ENCODE results near the gene MFAP3.
"Not testable (repeated sequence)": the region's sequence is repeated elsewhere in the genome, so short reads cannot be mapped to it uniquely, and the experiment has no call there.

MFAP3 gene

GRCh38 chr5:154002093-154002492 lies 36.7 kb upstream of the MFAP3 start:
- H3K4me1 Mint-ChIP-seq = no peaks in the 10 kb centered on the region
- H3K9me3 Mint-ChIP-seq = no peaks in the 10 kb centered on the region
- H3K36me3 Mint-ChIP-seq (ENCODE audit: low read depth) = peaks cover 51% of the 10 kb centered on the region
- TF ChIP-seq, protein P1, sequence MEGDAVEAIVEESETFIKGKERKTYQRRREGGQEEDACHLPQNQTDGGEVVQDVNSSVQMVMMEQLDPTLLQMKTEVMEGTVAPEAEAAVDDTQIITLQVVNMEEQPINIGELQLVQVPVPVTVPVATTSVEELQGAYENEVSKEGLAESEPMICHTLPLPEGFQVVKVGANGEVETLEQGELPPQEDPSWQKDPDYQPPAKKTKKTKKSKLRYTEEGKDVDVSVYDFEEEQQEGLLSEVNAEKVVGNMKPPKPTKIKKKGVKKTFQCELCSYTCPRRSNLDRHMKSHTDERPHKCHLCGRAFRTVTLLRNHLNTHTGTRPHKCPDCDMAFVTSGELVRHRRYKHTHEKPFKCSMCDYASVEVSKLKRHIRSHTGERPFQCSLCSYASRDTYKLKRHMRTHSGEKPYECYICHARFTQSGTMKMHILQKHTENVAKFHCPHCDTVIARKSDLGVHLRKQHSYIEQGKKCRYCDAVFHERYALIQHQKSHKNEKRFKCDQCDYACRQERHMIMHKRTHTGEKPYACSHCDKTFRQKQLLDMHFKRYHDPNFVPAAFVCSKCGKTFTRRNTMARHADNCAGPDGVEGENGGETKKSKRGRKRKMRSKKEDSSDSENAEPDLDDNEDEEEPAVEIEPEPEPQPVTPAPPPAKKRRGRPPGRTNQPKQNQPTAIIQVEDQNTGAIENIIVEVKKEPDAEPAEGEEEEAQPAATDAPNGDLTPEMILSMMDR (IDR thresholded peaks at IDR 0.05; ENCODE audit: unreplicated experiment in 3 of 3) = no peak
- H3K4me3 Mint-ChIP-seq = no peak overlapping the region
- peak overlapping the region; percentile 67 to 81 (median 74) for H3K27ac Mint-ChIP-seq
- H3K27me3 Mint-ChIP-seq (ENCODE audit: low read depth) = no peaks in the 10 kb centered on the region

- peak overlapping the region; percentile 67 to 81 (median 74) for H3K27ac Mint-ChIP-seq
- TF ChIP-seq, protein P1 (IDR thresholded peaks at IDR 0.05; ENCODE audit: unreplicated experiment in 3 of 3) = no peak
- no peak overlapping the region for H3K4me3 Mint-ChIP-seq
- peaks cover 46% of the 10 kb centered on the region for H3K36me3 Mint-ChIP-seq (ENCODE audit: low read depth)
- no peaks in the 10 kb centered on the region for H3K4me1 Mint-ChIP-seq
- no peaks in the 10 kb centered on the region for H3K9me3 Mint-ChIP-seq
- no peaks in the 10 kb centered on the region for H3K27me3 Mint-ChIP-seq (ENCODE audit: low read depth)
These were observed 36.2 kb upstream of the MFAP3 start for GRCh38 chr5:154002511-154003020.

GRCh38 chr5:154005648-154006047 lies 33.1 kb upstream of the MFAP3 start:
- Mint-ChIP-seq H3K36me3 (ENCODE audit: low read depth) (peaks cover 27% of the 10 kb centered on the region), H3K27me3 (ENCODE audit: low read depth) (no peaks in the 10 kb centered on the region), H3K4me3 (no peak overlapping the region)

DNA sequence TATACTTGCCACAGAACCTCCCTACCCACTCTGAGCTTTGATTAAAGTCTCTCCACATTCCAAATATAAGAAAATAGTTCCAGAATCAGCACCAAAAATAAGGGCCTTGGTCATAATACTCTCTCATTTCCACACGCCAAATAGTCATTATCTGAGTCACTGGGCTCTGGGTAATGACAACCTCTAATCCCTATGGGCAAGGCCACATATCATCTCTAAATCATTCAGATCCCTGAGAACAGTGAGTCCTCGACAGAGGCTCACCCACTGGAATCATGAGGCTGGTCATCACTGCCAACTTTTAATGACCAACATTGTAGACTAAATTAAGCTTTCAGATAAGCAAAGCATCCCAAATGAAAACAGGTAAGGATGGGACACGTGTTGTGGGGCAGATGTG lies 28.1 kb upstream of the MFAP3 start:
- no peaks in the 10 kb centered on the region for H3K4me1 Mint-ChIP-seq
- H3K27me3 Mint-ChIP-seq (ENCODE audit: low read depth) = no peaks in the 10 kb centered on the region
- TF ChIP-seq, protein P1 (IDR thresholded peaks at IDR 0.05; ENCODE audit: unreplicated experiment in 3 of 3) = no peak
- no peak overlapping the region for H3K4me3 Mint-ChIP-seq
- H3K9me3 Mint-ChIP-seq = peaks cover 5% of the 10 kb centered on the region
- no peak overlapping the region for H3K27ac Mint-ChIP-seq
- H3K36me3 Mint-ChIP-seq (ENCODE audit: low read depth) = peaks cover 37% of the 10 kb centered on the region

More at GRCh38 chr5:154005648-154006047, 33.1 kb upstream of the MFAP3 start:
- Mint-ChIP-seq H3K9me3 (no peaks in the 10 kb centered on the region), H3K4me1 (no peaks in the 10 kb centered on the region), H3K27ac (no peak overlapping the region)
- TF ChIP-seq, protein P1 (IDR thresholded peaks at IDR 0.05; ENCODE audit: unreplicated experiment in 3 of 3) = no peak

DNA sequence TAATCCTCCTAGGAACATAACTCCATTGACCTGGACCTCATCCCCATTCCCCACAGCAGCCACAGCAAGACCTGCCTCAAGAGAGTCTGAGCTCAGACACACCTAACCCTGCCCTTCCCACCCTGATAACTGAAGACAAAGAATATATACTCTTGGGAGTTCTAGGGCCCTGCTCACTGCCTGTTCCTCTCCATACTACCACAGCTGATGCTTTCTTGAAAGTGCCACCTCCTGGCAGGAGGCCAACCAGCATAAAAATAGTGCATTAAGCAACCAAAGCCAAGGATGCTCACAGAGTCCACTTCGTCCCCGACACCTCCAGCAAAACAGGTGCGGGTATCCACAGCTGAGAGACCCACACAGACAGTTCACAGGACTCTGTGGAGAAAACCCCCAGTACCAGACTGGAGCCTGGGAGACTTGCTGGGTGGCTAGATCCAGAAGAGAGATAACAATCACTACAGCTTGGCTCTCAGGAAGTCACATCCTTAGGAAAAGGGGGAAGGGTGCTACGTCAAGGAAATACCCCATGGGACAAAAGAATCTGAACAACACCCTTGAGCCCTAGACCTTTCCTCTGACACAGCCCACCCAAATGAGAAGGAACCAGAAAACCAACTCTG lies 23.6 kb upstream of the MFAP3 start:
- no peak overlapping the region for H3K27ac Mint-ChIP-seq
- peaks cover 38% of the 10 kb centered on the region for H3K9me3 Mint-ChIP-seq
- TF ChIP-seq, protein P1 (IDR thresholded peaks at IDR 0.05; ENCODE audit: unreplicated experiment in 3 of 3) = no peak
- no peaks in the 10 kb centered on the region for H3K27me3 Mint-ChIP-seq (ENCODE audit: low read depth)
- peaks cover 73% of the 10 kb centered on the region for H3K36me3 Mint-ChIP-seq (ENCODE audit: low read depth)
- no peaks in the 10 kb centered on the region for H3K4me1 Mint-ChIP-seq
- no peak overlapping the region for H3K4me3 Mint-ChIP-seq

GRCh38 chr5:154018919-154019318 lies 19.8 kb upstream of the MFAP3 start:
- Mint-ChIP-seq H3K9me3 (peaks cover 56% of the 10 kb centered on the region), H3K36me3 (ENCODE audit: low read depth) (peaks cover 93% of the 10 kb centered on the region)
- H3K4me3 Mint-ChIP-seq; H3K4me1 Mint-ChIP-seq; H3K27ac Mint-ChIP-seq; H3K27me3 Mint-ChIP-seq (ENCODE audit: low read depth): not testable (repeated sequence)
